Kidney (tissue), 14 donors: ENCODE results near the gene KRTAP17-1. TPM values are rescaled to one million over a fixed set of nuclear protein-coding genes. Genes with fewer than 3 reads are reported as not detected.

Experiments
- DNase-seq, 5 donors: peaks; one replicate each; pipeline ENCODE4 v3.0.0-alpha.2; 2013 to 2020
- FAIRE-seq: peaks from 2 replicates; lab custom pipeline; 2012; peaks lifted over from hg19 to GRCh38; lab: Jason Lieb, UNC
- H3K27ac ChIP-seq, 2 donors: one replicate each; pipeline ENCODE4 v1.7.0; 2013; ENCODE audit warnings: low read depth in 2 of 2, low read length in 2 of 2, inconsistent platforms in 1 of 2
- H3K27me3 ChIP-seq: one replicate; pipeline ENCODE4 v1.7.1; 2013; ENCODE audit warnings: low read length, inconsistent platforms; ENCODE audit not compliant: control insufficient read depth, insufficient read depth
- H3K36me3 ChIP-seq, 3 donors: one replicate each; pipeline versions ENCODE4 v1.7.0 to v1.7.1; 2013; ENCODE audit warnings: low read length in 3 of 3, control low read depth in 1 of 3, inconsistent platforms in 1 of 3; ENCODE audit not compliant: insufficient read depth in 3 of 3, control insufficient read depth in 2 of 3
- H3K4me1 ChIP-seq, 3 donors: one replicate each; pipeline versions ENCODE4 v1.7.0 to v1.7.1; 2013; ENCODE audit warnings: low read length in 3 of 3, inconsistent platforms in 1 of 3, low read depth in 1 of 3; ENCODE audit not compliant: control insufficient read depth in 2 of 3, insufficient read depth in 2 of 3
- H3K4me3 ChIP-seq, 3 donors: one replicate each; pipeline versions ENCODE4 v1.7.0 to v1.8.1; 2013; ENCODE audit warnings: low read length in 3 of 3, control low read depth in 1 of 3, inconsistent platforms in 1 of 3
- H3K9ac ChIP-seq, 3 donors: one replicate each; pipeline versions ENCODE4 v1.7.0 to v1.7.1; 2013; ENCODE audit warnings: low read length in 3 of 3, control low read depth in 1 of 3, inconsistent platforms in 1 of 3
- H3K9me3 ChIP-seq, 3 donors: one replicate each; pipeline versions ENCODE4 v1.7.0 to v1.7.1; 2013; ENCODE audit warnings: low read length in 3 of 3, control low read depth in 1 of 3, inconsistent platforms in 1 of 3; ENCODE audit not compliant: control insufficient read depth in 2 of 3, insufficient read depth in 1 of 3
- intact Hi-C: fragments of 100-400 bp; cut with DNase I; formaldehyde crosslinking; loops from one replicate; pipeline ENCODE4 v1.11.1; 2022
- polyA plus RNA-seq: library from polyadenylated mRNA; stranded (reverse); fragments of 350-450 nt; fragmentation: Illumina TruSeq; extraction: RNeasy Lipid Tissue Mini Kit (QIAGEN cat#74804); gene quantifications from one replicate; pipeline ENCODE4 v1.2.3, GENCODE V29; 2014; ENCODE audit warnings: low read depth, low replicate concordance; ENCODE audit not compliant: insufficient read depth
- total RNA-seq: library from RNA; stranded (reverse); fragmentation: NEBNext Ultra II Directional; extraction: Animal tissue kit (Norgen Biotek cat#: 25700); gene quantifications from one replicate; pipeline ENCODE4 v1.2.1, GENCODE V29; 2021
- TF ChIP-seq, protein P1 (sequence below): IDR thresholded peaks from 3 replicates; pipeline ENCODE4 v1.5.1; 2012; ENCODE audit warnings: mild to moderate bottlenecking, moderate library complexity, borderline replicate concordance; ENCODE audit not compliant: insufficient read depth; ENCODE audit errors: extremely low read depth
- donor health status: control.
- donor health status: control.
- donor health status: control.
- donor health status: control.
- donor health status: control.
- donor health status: DM: yes; HTN: yes; CAD: no.
- donor health status: Normal renal cell carcinoma (clear cell type).

Gene KRTAP17-1
- total and polyA plus RNA-seq, 2 donors from 2014 or later, result not detected

DNA sequence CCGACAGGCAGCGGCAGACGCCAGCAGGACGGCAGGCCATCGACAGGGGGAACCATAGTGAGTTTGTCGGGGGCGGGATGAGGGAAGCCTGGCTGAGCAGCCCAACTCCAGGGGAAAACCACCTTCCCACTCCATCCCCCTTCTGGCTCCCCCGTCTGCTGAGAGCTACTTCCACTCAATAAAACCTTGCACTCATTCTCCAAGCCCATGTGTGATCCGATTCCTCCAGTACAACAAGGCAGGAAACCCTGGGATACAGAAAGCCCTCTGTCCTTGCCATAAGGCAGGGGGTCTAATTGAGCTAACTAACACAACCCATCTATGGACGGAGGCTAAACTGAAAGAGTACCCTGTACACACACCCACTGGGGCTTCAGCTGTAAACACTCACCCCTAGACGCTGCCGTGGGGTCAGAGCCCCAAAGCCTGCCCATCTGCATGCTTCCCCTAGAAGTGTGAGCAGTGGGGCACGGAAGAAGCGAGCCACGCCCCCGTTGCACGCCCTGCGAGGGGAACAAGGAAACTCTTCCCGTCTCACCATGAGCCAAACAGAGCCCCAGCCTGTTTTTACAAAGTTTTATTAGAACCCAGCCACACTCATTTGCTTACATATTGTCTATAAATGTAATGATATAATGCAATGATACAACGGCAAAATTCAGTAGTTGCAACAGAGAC, 16.9 kb downstream of the KRTAP17-1 start:
- DNase-seq (no peak), FAIRE-seq (no peak)
- H3K27ac ChIP-seq, result no peak overlapping the region
- no peak overlapping the region for H3K9ac ChIP-seq
- H3K27me3 ChIP-seq, result no peaks in the 10 kb centered on the region
- TF ChIP-seq, protein P1, sequence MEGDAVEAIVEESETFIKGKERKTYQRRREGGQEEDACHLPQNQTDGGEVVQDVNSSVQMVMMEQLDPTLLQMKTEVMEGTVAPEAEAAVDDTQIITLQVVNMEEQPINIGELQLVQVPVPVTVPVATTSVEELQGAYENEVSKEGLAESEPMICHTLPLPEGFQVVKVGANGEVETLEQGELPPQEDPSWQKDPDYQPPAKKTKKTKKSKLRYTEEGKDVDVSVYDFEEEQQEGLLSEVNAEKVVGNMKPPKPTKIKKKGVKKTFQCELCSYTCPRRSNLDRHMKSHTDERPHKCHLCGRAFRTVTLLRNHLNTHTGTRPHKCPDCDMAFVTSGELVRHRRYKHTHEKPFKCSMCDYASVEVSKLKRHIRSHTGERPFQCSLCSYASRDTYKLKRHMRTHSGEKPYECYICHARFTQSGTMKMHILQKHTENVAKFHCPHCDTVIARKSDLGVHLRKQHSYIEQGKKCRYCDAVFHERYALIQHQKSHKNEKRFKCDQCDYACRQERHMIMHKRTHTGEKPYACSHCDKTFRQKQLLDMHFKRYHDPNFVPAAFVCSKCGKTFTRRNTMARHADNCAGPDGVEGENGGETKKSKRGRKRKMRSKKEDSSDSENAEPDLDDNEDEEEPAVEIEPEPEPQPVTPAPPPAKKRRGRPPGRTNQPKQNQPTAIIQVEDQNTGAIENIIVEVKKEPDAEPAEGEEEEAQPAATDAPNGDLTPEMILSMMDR, result no peak
- no peaks in the 10 kb centered on the region for H3K36me3 ChIP-seq
- no peaks in the 10 kb centered on the region for H3K9me3 ChIP-seq
- intact Hi-C loops, result no loop called here
- no peaks in the 10 kb centered on the region for H3K4me1 ChIP-seq
- no peak overlapping the region for H3K4me3 ChIP-seq

DNA sequence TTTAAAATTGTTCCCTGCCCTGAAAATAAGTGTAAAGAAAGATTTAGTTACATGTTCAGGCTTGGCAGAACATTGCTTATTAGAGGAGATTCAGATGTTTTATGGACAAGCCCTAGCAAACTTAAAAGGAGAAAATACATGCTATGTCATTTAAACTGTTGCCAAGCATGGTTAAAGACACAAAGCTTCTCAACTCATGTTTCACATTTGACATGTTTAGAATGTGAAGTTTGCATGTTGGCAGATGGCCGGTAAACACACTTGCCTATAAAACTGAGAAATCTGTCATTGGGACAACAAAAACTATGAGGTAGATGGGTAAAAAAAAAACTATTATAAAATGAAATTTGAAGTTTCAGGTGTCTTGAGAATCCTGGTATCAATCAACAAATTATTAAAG, 18.7 kb downstream of the KRTAP17-1 start:
- Histone ChIP-seq H3K27ac (no peak overlapping the region), H3K27me3 (no peaks in the 10 kb centered on the region), H3K9me3 (no peaks in the 10 kb centered on the region), H3K36me3 (no peaks in the 10 kb centered on the region), H3K4me3 (no peak overlapping the region), H3K4me1 (no peaks in the 10 kb centered on the region), H3K9ac (no peak overlapping the region)
- intact Hi-C loops, result no loop called here
- peak in 2 of 5 donors; percentile 21 to 23 for DNase-seq
- no peak for FAIRE-seq
- TF ChIP-seq, protein P1, result no peak

DNA sequence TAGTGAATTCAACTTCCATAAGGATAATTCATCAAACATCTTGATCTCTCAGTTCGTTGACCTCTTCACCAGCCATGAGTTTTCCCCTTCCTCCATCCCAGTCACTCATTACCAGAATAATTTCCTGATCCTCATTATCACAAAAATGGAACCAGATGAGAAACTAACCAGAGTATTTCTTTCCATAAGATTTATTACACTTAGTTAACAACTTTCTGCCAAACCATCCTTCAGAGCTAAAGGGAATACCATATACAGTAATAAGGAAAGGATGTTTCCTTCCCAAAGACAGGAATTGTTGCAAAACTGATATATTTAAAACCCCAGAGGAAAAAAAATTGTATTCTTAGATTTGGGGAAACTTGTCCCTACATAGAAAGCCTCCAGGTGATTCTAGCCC, 21.5 kb downstream of the KRTAP17-1 start:
- FAIRE-seq (no peak), DNase-seq (no peak)
- Histone ChIP-seq H3K9ac (no peak overlapping the region), H3K9me3 (no peaks in the 10 kb centered on the region), H3K4me1 (no peaks in the 10 kb centered on the region), H3K27ac (no peak overlapping the region), H3K36me3 (no peaks in the 10 kb centered on the region), H3K27me3 (no peaks in the 10 kb centered on the region), H3K4me3 (no peak overlapping the region)
- TF ChIP-seq, protein P1, result no peak
- intact Hi-C loops, result no loop called here
